NT2/D1 (cell line): ENCODE data around the gene RPS3A.
"Not testable (repeated sequence)": the region's sequence is repeated elsewhere in the genome, so short reads cannot be mapped to it uniquely, and the experiment has no call there.

Experiments
- YY1 ChIP-seq: IDR thresholded peaks from 2 replicates; pipeline ENCODE4 v1.6.1; 2011; ENCODE audit not compliant: insufficient read length, insufficient read depth
- ZNF274 ChIP-seq: IDR thresholded peaks from 2 replicates; pipeline ENCODE4 v1.6.1; 2011; ENCODE audit warnings: mild to moderate bottlenecking, low read depth, low read length

GRCh38 chr4:151136048-151136447 is 36.6 kb downstream of the RPS3A start:
- TF ChIP-seq YY1, ZNF274: not testable (repeated sequence)
